Neural progenitor cell (in vitro differentiated cells): ENCODE data around the gene HDAC8. TPM values are rescaled to one million over a fixed set of nuclear protein-coding genes. Genes with fewer than 3 reads are reported as not detected.

Experiments used
- DNase-seq: peaks from one replicate; pipeline ENCODE4 v3.0.0-alpha.2; 2016; ENCODE audit warnings: low spot score
- H2AFZ ChIP-seq: fragments of 200-600 bp; sonication (generic); replicated peaks from 2 replicates; pipeline ENCODE4 v1.6.1; 2016; ENCODE audit warnings: antibody characterized with exemption
- H3F3A ChIP-seq: fragments of 200-600 bp; sonication (generic); 2 replicates; pipeline ENCODE4 v1.6.1; 2016; ENCODE audit warnings: antibody characterized with exemption, low read depth
- H3K27ac ChIP-seq: fragments of 200-600 bp; sonication (generic); 2 replicates; pipeline ENCODE4 v1.5.1; 2016; ENCODE audit warnings: mild to moderate bottlenecking
- H3K27me3 ChIP-seq: fragments of 200-600 bp; sonication (generic); 2 replicates; pipeline ENCODE4 v1.6.1; 2016; ENCODE audit warnings: mild to moderate bottlenecking, moderate library complexity
- H3K36me3 ChIP-seq: fragments of 200-600 bp; sonication (generic); 2 replicates; pipeline ENCODE4 v1.5.1; 2016
- H3K4me1 ChIP-seq: fragments of 200-600 bp; sonication (generic); 2 replicates; pipeline ENCODE4 v1.6.1; 2016; ENCODE audit warnings: mixed run types
- H3K4me2 ChIP-seq: fragments of 200-600 bp; sonication (generic); 2 replicates; pipeline ENCODE4 v1.6.1; 2016
- H3K4me3 ChIP-seq: fragments of 200-600 bp; sonication (generic); 2 replicates; pipeline ENCODE4 v1.5.1; 2016
- H3K79me2 ChIP-seq: fragments of 200-600 bp; sonication (generic); 2 replicates; pipeline ENCODE4 v1.6.1; 2016; ENCODE audit warnings: low read depth
- H3K9ac ChIP-seq: fragments of 200-600 bp; sonication (generic); 2 replicates; pipeline ENCODE4 v1.6.1; 2016
- H3K9me3 ChIP-seq: fragments of 200-600 bp; sonication (generic); 2 replicates; pipeline ENCODE4 v1.5.1; 2016; ENCODE audit warnings: low read depth
- H4K20me1 ChIP-seq: fragments of 200-600 bp; sonication (generic); 2 replicates; pipeline ENCODE4 v1.6.1; 2016; ENCODE audit warnings: low read depth
- H3K27ac Mint-ChIP-seq: 3 replicates; pipeline ENCODE4 v1.8.0; 2021; ENCODE audit warnings: mixed read lengths
- H3K27me3 Mint-ChIP-seq: 2 replicates; pipeline ENCODE4 v1.8.0; 2022; ENCODE audit warnings: low read depth, mild to moderate bottlenecking, inconsistent platforms, moderate library complexity, mixed read lengths; ENCODE audit not compliant: insufficient read depth
- H3K36me3 Mint-ChIP-seq: 3 replicates; pipeline ENCODE4 v1.8.0; 2021; ENCODE audit warnings: mixed read lengths
- H3K4me1 Mint-ChIP-seq: 3 replicates; pipeline ENCODE4 v1.8.0; 2021; ENCODE audit warnings: mixed read lengths
- H3K4me3 Mint-ChIP-seq: 3 replicates; pipeline ENCODE4 v1.8.0; 2021; ENCODE audit warnings: mild to moderate bottlenecking, moderate library complexity, mixed read lengths
- H3K9me3 Mint-ChIP-seq: 3 replicates; pipeline ENCODE4 v1.8.0; 2020; ENCODE audit warnings: mixed read lengths
- EZH2 ChIP-seq: fragments of 200-600 bp; sonication (generic); IDR thresholded peaks from 2 replicates; pipeline ENCODE4 v1.6.1; 2017; ENCODE audit warnings: antibody characterized with exemption, mild to moderate bottlenecking, moderate library complexity
- EZH2phosphoT487 ChIP-seq: fragments of 200-600 bp; sonication (generic); IDR thresholded peaks from 2 replicates; pipeline ENCODE4 v1.6.1; 2017; ENCODE audit warnings: antibody characterized with exemption
- total RNA-seq: library from RNA; depleted of rRNA; stranded (reverse); fragments of >200 nt; gene quantifications from 2 replicates; pipeline ENCODE4 v1.2.3, GENCODE V29; 2015; ENCODE audit warnings: low replicate concordance
- TF ChIP-seq, protein P1 (sequence below): fragments of 200-600 bp; sonication (generic); IDR thresholded peaks from 2 replicates; pipeline ENCODE4 v1.5.1; 2017; ENCODE audit warnings: antibody characterized with exemption, mild to moderate bottlenecking

Gene HDAC8
- total RNA-seq, 1 donor from 2014 or later: 37.8 TPM

GRCh38 chrX:72367516-72367915 lies 205.1 kb downstream of the HDAC8 start:
- H3K27ac Mint-ChIP-seq: no peak overlapping the region
- no peak overlapping the region for H3K4me2 ChIP-seq
- no peaks in the 10 kb centered on the region for H4K20me1 ChIP-seq
- peaks cover 3% of the 10 kb centered on the region for H3K27me3 Mint-ChIP-seq
- TF ChIP-seq EZH2phosphoT487 (no peak), EZH2 (no peak)
- TF ChIP-seq, protein P1, sequence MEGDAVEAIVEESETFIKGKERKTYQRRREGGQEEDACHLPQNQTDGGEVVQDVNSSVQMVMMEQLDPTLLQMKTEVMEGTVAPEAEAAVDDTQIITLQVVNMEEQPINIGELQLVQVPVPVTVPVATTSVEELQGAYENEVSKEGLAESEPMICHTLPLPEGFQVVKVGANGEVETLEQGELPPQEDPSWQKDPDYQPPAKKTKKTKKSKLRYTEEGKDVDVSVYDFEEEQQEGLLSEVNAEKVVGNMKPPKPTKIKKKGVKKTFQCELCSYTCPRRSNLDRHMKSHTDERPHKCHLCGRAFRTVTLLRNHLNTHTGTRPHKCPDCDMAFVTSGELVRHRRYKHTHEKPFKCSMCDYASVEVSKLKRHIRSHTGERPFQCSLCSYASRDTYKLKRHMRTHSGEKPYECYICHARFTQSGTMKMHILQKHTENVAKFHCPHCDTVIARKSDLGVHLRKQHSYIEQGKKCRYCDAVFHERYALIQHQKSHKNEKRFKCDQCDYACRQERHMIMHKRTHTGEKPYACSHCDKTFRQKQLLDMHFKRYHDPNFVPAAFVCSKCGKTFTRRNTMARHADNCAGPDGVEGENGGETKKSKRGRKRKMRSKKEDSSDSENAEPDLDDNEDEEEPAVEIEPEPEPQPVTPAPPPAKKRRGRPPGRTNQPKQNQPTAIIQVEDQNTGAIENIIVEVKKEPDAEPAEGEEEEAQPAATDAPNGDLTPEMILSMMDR: no peak
- no peak overlapping the region for H2AFZ ChIP-seq
- H3K27ac ChIP-seq: no peak overlapping the region
- peaks cover 5% of the 10 kb centered on the region for H3K36me3 Mint-ChIP-seq
- no peaks in the 10 kb centered on the region for H3K4me1 ChIP-seq
- no peaks in the 10 kb centered on the region for H3K27me3 ChIP-seq
- H3K79me2 ChIP-seq: no peaks in the 10 kb centered on the region
- no peak overlapping the region for H3K9ac ChIP-seq
- no peak for DNase-seq
- peaks cover 5% of the 10 kb centered on the region for H3K4me1 Mint-ChIP-seq
- no peaks in the 10 kb centered on the region for H3K36me3 ChIP-seq
- H3F3A ChIP-seq: no peaks in the 10 kb centered on the region
- no peaks in the 10 kb centered on the region for H3K9me3 Mint-ChIP-seq
- no peak overlapping the region for H3K4me3 ChIP-seq
- H3K9me3 ChIP-seq: no peaks in the 10 kb centered on the region
- no peak overlapping the region for H3K4me3 Mint-ChIP-seq

- DNase-seq: no peak
- Histone ChIP-seq H3K4me3 (no peak overlapping the region), H3K79me2 (no peaks in the 10 kb centered on the region), H3K9ac (no peak overlapping the region), H3K27ac (no peak overlapping the region), H2AFZ (no peak overlapping the region), H4K20me1 (no peaks in the 10 kb centered on the region), H3K9me3 (no peaks in the 10 kb centered on the region), H3F3A (no peaks in the 10 kb centered on the region), H3K4me2 (no peak overlapping the region), H3K4me1 (no peaks in the 10 kb centered on the region), H3K36me3 (no peaks in the 10 kb centered on the region), H3K27me3 (no peaks in the 10 kb centered on the region)
- Mint-ChIP-seq H3K27ac (no peak overlapping the region), H3K27me3 (peaks cover 3% of the 10 kb centered on the region), H3K36me3 (peaks cover 5% of the 10 kb centered on the region), H3K4me1 (peaks cover 5% of the 10 kb centered on the region), H3K4me3 (no peak overlapping the region), H3K9me3 (no peaks in the 10 kb centered on the region)
- TF ChIP-seq, protein P1: no peak
- TF ChIP-seq EZH2: no peak
- TF ChIP-seq EZH2phosphoT487: no peak
Measured at GRCh38 chrX:72366701-72367454, 205.8 kb downstream of the HDAC8 start.

GRCh38 chrX:72366178-72366577 lies 206.5 kb downstream of the HDAC8 start:
- Histone ChIP-seq H2AFZ (no peak overlapping the region), H3F3A (no peaks in the 10 kb centered on the region), H3K4me3 (no peak overlapping the region), H3K9me3 (no peaks in the 10 kb centered on the region), H4K20me1 (no peaks in the 10 kb centered on the region), H3K4me2 (no peak overlapping the region), H3K9ac (no peak overlapping the region), H3K36me3 (no peaks in the 10 kb centered on the region), H3K27me3 (no peaks in the 10 kb centered on the region), H3K79me2 (no peaks in the 10 kb centered on the region), H3K27ac (no peak overlapping the region), H3K4me1 (no peaks in the 10 kb centered on the region)
- H3K4me1 Mint-ChIP-seq: peaks cover 5% of the 10 kb centered on the region
- H3K27me3 Mint-ChIP-seq: peaks cover 3% of the 10 kb centered on the region
- no peaks in the 10 kb centered on the region for H3K9me3 Mint-ChIP-seq
- peaks cover 5% of the 10 kb centered on the region for H3K36me3 Mint-ChIP-seq
- H3K27ac Mint-ChIP-seq: no peak overlapping the region
- H3K4me3 Mint-ChIP-seq: no peak overlapping the region
- TF ChIP-seq EZH2: no peak
- TF ChIP-seq, protein P1: no peak
- no peak for TF ChIP-seq EZH2phosphoT487
- no peak for DNase-seq
